ENCODE measurements around the gene ARCN1.

ARCN1 gene

DNA sequence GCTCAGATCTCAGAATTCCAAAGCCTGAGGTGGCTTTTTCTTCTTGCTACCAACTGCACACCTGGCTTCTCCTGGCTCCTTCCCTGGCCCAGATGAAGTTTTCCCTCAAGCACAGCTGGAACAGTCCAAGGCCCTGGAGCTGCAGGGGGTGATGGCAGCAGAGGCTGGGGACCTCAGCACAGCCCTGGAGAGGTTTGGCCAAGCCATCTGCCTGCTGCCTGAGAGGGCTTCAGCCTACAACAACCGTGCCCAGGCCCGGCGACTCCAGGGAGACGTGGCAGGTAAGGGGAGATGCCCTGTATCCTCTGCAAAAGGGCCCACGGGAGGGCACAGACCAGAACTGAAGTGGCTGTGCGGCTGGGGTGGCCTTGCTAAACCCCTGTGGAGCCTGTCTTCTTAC, 43.7 kb upstream of the ARCN1 start:
- DNase-seq (ENCODE audit: extremely low spot score) = no peak
- no peak for TF ChIP-seq CTCF (IDR thresholded peaks at IDR 0.05; ENCODE audit: control extremely low read depth, extremely low read depth, low read depth, missing control alignments)
- POLR2A ChIA-PET = no interaction called here
- CTCF ChIA-PET = interaction anchor here (0.9 to 1.8 kb wide), 3 partner anchors 18 to 232 kb away, joined by 3 to 6 read pairs (median 4); no protein-coding TSS in a partner anchor

DNA sequence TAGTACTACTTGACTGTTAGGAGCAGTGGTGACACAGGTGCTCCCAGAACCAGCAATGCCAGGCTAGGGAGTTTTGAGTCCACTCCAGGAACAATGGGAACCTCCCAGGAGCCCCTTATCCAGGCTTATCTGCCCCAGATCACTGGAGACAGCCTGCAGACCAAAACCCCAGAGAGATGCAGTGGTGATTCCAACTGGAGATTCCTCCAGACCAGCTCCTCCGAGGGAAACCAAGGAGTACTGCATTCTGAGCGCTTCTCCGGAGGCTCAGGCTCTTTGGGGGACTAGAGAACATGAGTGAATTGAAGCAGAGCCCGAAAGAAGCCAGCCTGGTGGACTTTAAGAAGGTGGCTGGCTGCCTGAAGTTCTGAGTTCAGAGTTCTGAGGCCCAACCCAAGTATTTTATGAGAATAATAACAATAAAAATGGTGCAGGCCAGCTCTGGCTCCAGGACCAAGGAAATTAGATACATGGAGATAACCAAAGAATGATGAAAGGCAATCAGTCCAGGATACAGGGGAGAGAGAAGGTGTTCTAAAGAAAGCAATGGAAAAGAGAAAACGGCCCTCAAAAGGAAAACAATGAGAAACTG, 42.5 kb upstream of the ARCN1 start:
- no peak for TF ChIP-seq CTCF (IDR thresholded peaks at IDR 0.05; ENCODE audit: control extremely low read depth, extremely low read depth, low read depth, missing control alignments)
- CTCF ChIA-PET = interaction anchor here (1.0 kb wide), 1 partner anchor 331 kb away, joined by 3 read pairs; no protein-coding TSS in a partner anchor
- POLR2A ChIA-PET = no interaction called here
- DNase-seq (ENCODE audit: extremely low spot score) = no peak

DNA sequence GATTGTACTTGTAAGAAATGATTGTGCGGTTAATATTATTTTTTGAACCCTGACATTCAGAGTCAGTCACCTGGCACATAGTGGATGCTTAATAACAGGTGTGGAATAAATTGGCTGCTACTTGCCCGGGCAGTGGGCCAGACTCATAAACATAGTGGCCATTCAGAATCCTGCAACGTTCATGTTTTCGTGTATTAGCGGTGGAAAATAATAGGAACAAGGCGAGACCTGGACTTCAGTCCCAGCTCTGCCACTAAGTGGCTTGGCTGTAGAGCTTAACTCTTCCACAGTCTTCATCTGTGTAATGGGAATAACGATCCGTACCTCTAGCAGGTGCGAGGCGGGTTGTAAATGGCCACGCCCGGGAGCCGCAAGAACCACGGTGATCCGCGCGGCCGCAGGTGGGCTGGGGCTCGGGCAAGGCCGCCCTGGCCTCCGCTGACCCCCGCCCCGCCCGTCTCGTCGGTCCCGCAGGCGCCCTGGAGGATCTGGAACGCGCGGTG, 42.0 kb upstream of the ARCN1 start:
- CTCF ChIA-PET = interaction anchor here (1.0 kb wide), 1 partner anchor 332 kb away, joined by 3 read pairs; no protein-coding TSS in a partner anchor
- POLR2A ChIA-PET = no interaction called here
- DNase-seq (ENCODE audit: extremely low spot score) = no peak
- TF ChIP-seq CTCF (IDR thresholded peaks at IDR 0.05; ENCODE audit: control extremely low read depth, extremely low read depth, low read depth, missing control alignments) = no peak

DNA sequence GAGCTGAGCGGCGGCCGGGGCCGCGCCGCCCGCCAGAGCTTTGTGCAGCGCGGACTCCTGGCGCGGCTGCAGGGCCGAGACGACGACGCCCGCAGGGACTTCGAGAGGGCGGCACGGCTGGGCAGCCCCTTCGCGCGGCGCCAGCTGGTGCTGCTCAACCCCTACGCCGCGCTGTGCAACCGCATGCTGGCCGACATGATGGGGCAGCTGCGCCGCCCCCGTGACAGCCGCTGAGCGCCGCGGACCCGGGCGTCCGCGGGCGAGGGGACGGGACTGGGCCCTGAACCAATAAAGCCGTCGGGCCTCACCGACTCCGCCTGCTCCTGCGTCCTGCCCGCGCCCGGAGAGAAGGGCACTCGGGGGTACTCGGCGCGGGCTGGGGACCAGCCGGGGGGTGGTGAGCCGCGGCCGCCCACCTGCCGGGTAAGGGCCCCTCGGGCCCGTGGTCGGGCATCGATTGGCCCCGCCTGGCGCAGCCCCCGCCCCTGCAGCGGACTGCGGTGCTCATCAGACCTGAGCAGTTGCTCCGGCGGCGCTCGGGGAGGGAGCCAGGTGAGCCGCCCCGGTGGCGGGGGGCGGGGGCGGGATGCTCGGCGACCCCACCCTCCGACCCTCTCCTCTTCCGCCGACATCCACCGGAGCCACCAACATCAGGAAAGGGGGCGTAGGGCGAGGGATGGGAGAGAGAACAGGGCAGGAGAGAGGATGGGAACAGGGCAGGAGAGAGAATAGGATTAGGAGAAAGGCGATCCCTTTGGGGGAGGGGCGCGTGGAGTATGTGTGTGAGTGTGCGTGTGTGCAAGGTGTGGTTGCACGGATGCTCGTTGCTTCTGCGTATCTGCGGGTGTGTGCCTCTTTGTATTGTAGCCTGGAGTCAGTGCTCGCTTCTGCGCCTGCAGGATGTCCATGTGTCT, 41.3 kb upstream of the ARCN1 start, which contains the start of gene TMEM25:
TSS of gene TMEM25 (plus strand) at position 510 of the 914 bp plus-strand sequence. CDS start 610 bp downstream, outside the sequence.
- POLR2A ChIA-PET = no interaction called here
- CTCF ChIA-PET = interaction anchor here (1.0 to 1.4 kb wide), 2 partner anchors 64 to 332 kb away, joined by 3 read pairs; no protein-coding TSS in a partner anchor
- peak; percentile 93 for DNase-seq (ENCODE audit: extremely low spot score)

DNA sequence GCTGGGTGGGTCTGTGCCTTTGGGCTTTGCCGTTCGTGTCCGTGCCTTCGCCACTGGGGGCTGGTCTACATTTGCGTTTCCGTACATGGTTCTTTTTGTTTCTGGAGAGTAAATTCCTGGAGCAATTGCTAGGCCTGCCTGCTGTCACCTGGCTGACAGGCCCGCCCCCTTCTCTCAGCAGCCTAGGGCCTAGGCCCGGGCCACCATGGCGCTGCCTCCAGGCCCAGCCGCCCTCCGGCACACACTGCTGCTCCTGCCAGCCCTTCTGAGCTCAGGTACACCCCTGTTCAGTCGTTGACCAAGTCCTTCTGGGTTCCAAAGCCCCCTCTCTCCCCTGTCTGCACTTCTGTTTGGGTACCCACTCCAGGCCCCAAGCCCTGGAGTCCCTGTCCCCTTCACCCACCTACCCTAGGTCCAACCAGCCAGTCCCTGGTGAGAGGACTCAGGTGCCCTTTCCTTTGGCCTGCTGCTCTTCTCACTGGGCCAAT, 40.6 kb upstream of the ARCN1 start:
- ChIA-PET CTCF (interaction anchor here (1.4 kb wide), 1 partner anchor 63 kb away, joined by 3 read pairs; no protein-coding TSS in a partner anchor), POLR2A (no interaction called here)
- peak; percentile 59 for DNase-seq (ENCODE audit: extremely low spot score)
- TF ChIP-seq CTCF (IDR thresholded peaks at IDR 0.05; ENCODE audit: control extremely low read depth, extremely low read depth, low read depth, missing control alignments) = no peak

More for the DNA sequence above, 41.3 kb upstream of the ARCN1 start, which contains the start of gene TMEM25:
- TF ChIP-seq CTCF (IDR thresholded peaks at IDR 0.05; ENCODE audit: control extremely low read depth, extremely low read depth, low read depth, missing control alignments) = no peak

DNA sequence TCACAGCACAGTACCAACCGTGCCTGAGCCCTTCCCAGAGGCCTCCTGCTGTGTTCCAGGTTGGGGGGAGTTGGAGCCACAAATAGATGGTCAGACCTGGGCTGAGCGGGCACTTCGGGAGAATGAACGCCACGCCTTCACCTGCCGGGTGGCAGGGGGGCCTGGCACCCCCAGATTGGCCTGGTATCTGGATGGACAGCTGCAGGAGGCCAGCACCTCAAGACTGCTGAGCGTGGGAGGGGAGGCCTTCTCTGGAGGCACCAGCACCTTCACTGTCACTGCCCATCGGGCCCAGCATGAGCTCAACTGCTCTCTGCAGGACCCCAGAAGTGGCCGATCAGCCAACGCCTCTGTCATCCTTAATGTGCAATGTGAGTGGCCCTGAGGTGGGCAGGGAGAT, 40.1 kb upstream of the ARCN1 start:
- no peak for DNase-seq (ENCODE audit: extremely low spot score)
- POLR2A ChIA-PET = no interaction called here
- no peak for TF ChIP-seq CTCF (IDR thresholded peaks at IDR 0.05; ENCODE audit: control extremely low read depth, extremely low read depth, low read depth, missing control alignments)
- CTCF ChIA-PET = interaction anchor here (1.4 kb wide), 1 partner anchor 62 kb away, joined by 3 read pairs; no protein-coding TSS in a partner anchor

Measured in GM10248 (cell line).